Omental fat pad (tissue), 4 donors: Measurements from ENCODE around the gene ANKRD39. TPM values are rescaled to one million over a fixed set of nuclear protein-coding genes. Genes with fewer than 3 reads are reported as not detected.
"Not testable (repeated sequence)": the region's sequence is repeated elsewhere in the genome, so short reads cannot be mapped to it uniquely, and the experiment has no call there.

Experiments used
- ATAC-seq: fragments of 150-250 bp; one replicate; pipeline ENCODE4 v1.9.1; 2016; ENCODE audit warnings: mild to moderate bottlenecking, moderate library complexity; ENCODE audit not compliant: low FRiP score
- DNase-seq: peaks from one replicate; pipeline ENCODE4 v3.0.0-alpha.2; 2019; ENCODE audit warnings: low spot score
- CTCF ChIP-seq, 3 donors: fragments of 450-650 bp; IDR thresholded peaks; one replicate each; pipeline ENCODE4 v1.5.1; 2016 to 2017; ENCODE audit warnings: antibody characterized with exemption in 3 of 3, mild to moderate bottlenecking in 3 of 3, moderate library complexity in 2 of 3
- total RNA-seq, 4 donors: library from RNA; depleted of rRNA; stranded (reverse); fragments of >200 nt; gene quantifications; one replicate each; pipeline ENCODE4 v1.1.0, GENCODE V29; 2016

Gene ANKRD39
- total RNA-seq, 4 donors from 2014 or later: 6.6 to 15.3 (median 10.3) TPM

- ATAC-seq (no peak), DNase-seq (no peak)
- TF ChIP-seq CTCF (IDR thresholded peaks at IDR 0.05): no peak
Measured at GRCh38 chr2:96893289-96894150, 35.7 kb upstream of the ANKRD39 start.

GRCh38 chr2:96891591-96892333, 33.9 kb upstream of the ANKRD39 start:
- ATAC-seq (no peak), DNase-seq (no peak)
- TF ChIP-seq CTCF (IDR thresholded peaks at IDR 0.05): no peak

- no peak for TF ChIP-seq CTCF (IDR thresholded peaks at IDR 0.05)
- ATAC-seq (no peak), DNase-seq (no peak)
Measured at GRCh38 chr2:96890726-96891385, 33.0 kb upstream of the ANKRD39 start.

GRCh38 chr2:96890252-96890651, 32.4 kb upstream of the ANKRD39 start:
- DNase-seq (no peak), ATAC-seq (no peak)
- no peak for TF ChIP-seq CTCF (IDR thresholded peaks at IDR 0.05)

- not testable (repeated sequence) for ATAC-seq, DNase-seq
Measured at GRCh38 chr2:96889502-96889901, 31.7 kb upstream of the ANKRD39 start.

- DNase-seq (no peak), ATAC-seq (no peak)
- TF ChIP-seq CTCF (IDR thresholded peaks at IDR 0.05): no peak
Measured at GRCh38 chr2:96888072-96889011, 30.5 kb upstream of the ANKRD39 start.
